Stomach (tissue), 19 donors: ENCODE data around the gene BCOR. TPM values are rescaled to one million over a fixed set of nuclear protein-coding genes. Genes with fewer than 3 reads are reported as not detected.

Source experiments
- DNase-seq, 2 donors: peaks; one replicate each; pipeline versions ENCODE4 v3.0.0 to v3.0.0-alpha.2; 2013 to 2019
- H3K27ac ChIP-seq, 5 donors: fragments of 200-600 bp in 4 of 5; sonication (generic) in 4 of 5; one replicate each; pipeline ENCODE4 v1.5.1; 2013 to 2019; ENCODE audit warnings: mild to moderate bottlenecking in 1 of 5, moderate library complexity in 1 of 5
- H3K27me3 ChIP-seq, 3 donors: fragments of 200-600 bp; sonication (generic); one replicate each; pipeline ENCODE4 v1.5.1; 2017 to 2019; ENCODE audit warnings: mixed run types in 1 of 3
- H3K36me3 ChIP-seq, 4 donors: fragments of 200-600 bp; sonication (generic); 1 replicate in 3 of 4; 2 replicates in 1 of 4; pipeline ENCODE4 v1.5.1; 2016 to 2019
- H3K4me1 ChIP-seq, 4 donors: fragments of 200-600 bp; sonication (generic); one replicate each; pipeline ENCODE4 v1.5.1; 2016 to 2019
- H3K4me3 ChIP-seq, 4 donors: fragments of 200-600 bp; sonication (generic) in 3 of 4; one replicate each; pipeline ENCODE4 v1.5.1; 2016 to 2019; ENCODE audit warnings: mild to moderate bottlenecking in 1 of 4
- H3K9me3 ChIP-seq, 4 donors: fragments of 200-600 bp; sonication (generic); one replicate each; pipeline ENCODE4 v1.5.1; 2016 to 2019
- CTCF ChIP-seq, 7 experiments: fragments of 450-650 bp in 4 of 7; fragments of 200-600 bp in 3 of 7; sonication (generic) in 3 of 7; IDR thresholded peaks; one replicate each; pipeline ENCODE4 v1.5.1; 2016 to 2019; ENCODE audit warnings: antibody characterized with exemption in 7 of 7, control low read depth in 2 of 7, mild to moderate bottlenecking in 1 of 7
- EP300 ChIP-seq: sonication (generic); formaldehyde crosslinking; IDR thresholded peaks from one replicate; pipeline ENCODE4 v1.6.1; 2017; ENCODE audit warnings: antibody characterized with exemption
- POLR2A ChIP-seq, 4 donors: fragments of 450-650 bp; IDR thresholded peaks; one replicate each; pipeline ENCODE4 v1.6.1; 2016; ENCODE audit warnings: antibody characterized with exemption in 4 of 4, control low read depth in 2 of 4, mild to moderate bottlenecking in 1 of 4, moderate library complexity in 1 of 4
- POLR2AphosphoS5 ChIP-seq, 3 donors: sonication (generic); formaldehyde crosslinking; IDR thresholded peaks; one replicate each; pipeline ENCODE4 v1.6.1; 2016; ENCODE audit warnings: antibody characterized with exemption in 3 of 3
- WGBS, 5 donors: extraction: QIAGEN DNeasy Blood & Tissue Kit in 3 of 5; methylation state at CpG; one replicate each; pipeline versions ENCODE4 v1.1.5 to v1.1.7; 2013 to 2018; 5-methylcytosine and 5-hydroxymethylcytosine counted together
- intact Hi-C: fragments of 100-400 bp; cut with DNase I; formaldehyde crosslinking; loops from one replicate; pipeline ENCODE4 v1.15.1; 2023; ENCODE audit warnings: low total_unique reads
- long read RNA-seq, 10 donors: transcript quantifications; one replicate each; lab custom pipeline, GENCODE V29; 2026
- polyA plus RNA-seq, 3 donors: library from polyadenylated mRNA; stranded (reverse); fragments of 200-250 nt; gene quantifications; one replicate each; pipeline ENCODE4 v1.2.3, GENCODE V29; 2013
- total RNA-seq, 5 donors: library from RNA; depleted of rRNA; stranded (reverse); fragments of >200 nt; gene quantifications; one replicate each; pipeline versions ENCODE4 v1.1.0 to v1.2.3, GENCODE V29; 2014 to 2016
- donor health status: healthy with polysubstance abuse.
- donor health status: Bipolar disorder and iron deficiency.
- donor health status: healthy.

Gene BCOR
- total RNA-seq (10 to 100 TPM; 11.0 to 45.5 (median 34.8) TPM), polyA plus RNA-seq (10 to 100 TPM in 1 of 3 donors, 1 to 10 TPM in 2; 4.4 to 11.8 (median 5.0) TPM)
- long read RNA-seq, donor 1, full-length matches to known transcripts, result 1 of 1 reads
- long read RNA-seq, donor 1, partial matches to known transcripts, result 0 of 1 reads
- long read RNA-seq, donor 1, other reads (novel, unspliced or antisense), result 0 of 1 reads
- long read RNA-seq, donor 2, result 0 reads
- long read RNA-seq, donor 3, result 0 reads
- long read RNA-seq, donor 4, result 0 reads
- long read RNA-seq, donor 5, result 0 reads
- long read RNA-seq, donor 6, partial matches to known transcripts, result 13 of 13 reads
- long read RNA-seq, donor 6, other reads (novel, unspliced or antisense), result 0 of 13 reads
- long read RNA-seq, donor 7, result 0 reads
- long read RNA-seq, donor 8, partial matches to known transcripts, result 5 of 5 reads
- long read RNA-seq, donor 8, other reads (novel, unspliced or antisense), result 0 of 5 reads
- long read RNA-seq, donor 9, full-length matches to known transcripts, result 1 of 1 reads
- long read RNA-seq, donor 9, partial matches to known transcripts, result 0 of 1 reads
- long read RNA-seq, donor 9, other reads (novel, unspliced or antisense), result 0 of 1 reads
- long read RNA-seq, donor 10, result 0 reads

DNA sequence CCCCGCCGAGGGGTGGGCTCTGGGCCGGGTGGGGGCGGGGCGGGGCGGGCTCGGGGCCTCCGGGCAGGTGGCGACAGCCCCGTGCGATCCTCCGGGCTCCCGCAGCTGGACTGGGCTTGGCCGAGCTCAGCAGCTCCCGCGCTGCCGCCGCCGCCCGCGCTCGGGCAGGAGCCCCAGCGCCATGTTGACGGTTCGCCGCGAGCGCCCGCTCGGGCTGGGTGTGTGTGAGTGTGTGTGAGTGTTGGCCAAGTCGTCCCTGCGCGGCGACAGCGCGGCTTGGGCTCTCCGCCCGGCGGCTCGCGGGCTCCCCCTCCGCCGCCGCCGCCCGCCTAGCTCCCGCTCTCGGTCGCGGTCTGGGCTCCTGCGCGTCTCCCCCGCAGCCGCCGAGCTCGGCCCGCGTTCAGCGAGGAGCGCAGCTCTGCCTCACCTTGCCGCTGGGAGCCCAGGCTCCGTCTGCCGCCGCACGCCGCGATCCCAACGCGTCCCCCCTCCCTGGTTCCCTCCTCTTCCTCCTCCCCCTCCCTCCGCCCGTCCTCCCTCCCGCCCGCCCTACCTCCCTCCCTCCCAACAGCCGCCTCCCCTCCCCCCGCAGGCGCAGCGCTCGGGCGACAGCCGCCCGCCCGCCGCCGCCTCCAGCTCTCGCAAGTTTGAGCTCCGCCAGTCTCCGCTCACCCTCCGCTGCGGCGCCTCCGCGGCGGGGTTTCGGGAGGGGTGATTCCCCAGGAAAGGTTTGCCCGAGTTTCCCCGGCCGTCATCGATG, at the start of gene BCOR:
TSS of gene BCOR (minus strand) at position 455 of the 760 bp plus-strand sequence. CDS start 20,029 bp downstream, outside the sequence.
- intact Hi-C loops, result loop anchor here (10.0 kb wide), 1 partner anchor 57 kb away; no protein-coding TSS in a partner anchor
- 1 to 10% (median 3%) methylated on average over 11 to 85 of the region's 98 CpGs; no CpG with 5 or more reads in 1 of the 5 donors for WGBS, 5 donors
- peak; percentile 77 to 90 for DNase-seq
- Histone ChIP-seq H3K27ac (peak within 1 kb of the TSS; percentile 88 to 95 (median 93)), H3K27me3 (peaks cover 0 to 68% (median 11%) of the 10 kb centered on the region in 3 donors), H3K4me1 (peaks cover 9 to 77% (median 35%) of the 10 kb centered on the region in 4 donors), H3K4me3 (peak within 1 kb of the TSS; percentile 63 to 75 (median 70)), H3K36me3 (no peaks in the 10 kb centered on the region), H3K9me3 (peaks cover 0 to 24% (median 0%) of the 10 kb centered on the region in 4 donors)
- TF ChIP-seq EP300 (no peak), POLR2AphosphoS5 (IDR thresholded peaks at IDR 0.05) (peak; percentile 58 to 98 (median 96)), POLR2A (IDR thresholded peaks at IDR 0.05) (peak in 1 of 4 donors; percentile 28)

- intact Hi-C loops, result no loop called here
These were observed 49.6 kb upstream of the BCOR start for GRCh38 chrX:40147126-40147952.

DNA sequence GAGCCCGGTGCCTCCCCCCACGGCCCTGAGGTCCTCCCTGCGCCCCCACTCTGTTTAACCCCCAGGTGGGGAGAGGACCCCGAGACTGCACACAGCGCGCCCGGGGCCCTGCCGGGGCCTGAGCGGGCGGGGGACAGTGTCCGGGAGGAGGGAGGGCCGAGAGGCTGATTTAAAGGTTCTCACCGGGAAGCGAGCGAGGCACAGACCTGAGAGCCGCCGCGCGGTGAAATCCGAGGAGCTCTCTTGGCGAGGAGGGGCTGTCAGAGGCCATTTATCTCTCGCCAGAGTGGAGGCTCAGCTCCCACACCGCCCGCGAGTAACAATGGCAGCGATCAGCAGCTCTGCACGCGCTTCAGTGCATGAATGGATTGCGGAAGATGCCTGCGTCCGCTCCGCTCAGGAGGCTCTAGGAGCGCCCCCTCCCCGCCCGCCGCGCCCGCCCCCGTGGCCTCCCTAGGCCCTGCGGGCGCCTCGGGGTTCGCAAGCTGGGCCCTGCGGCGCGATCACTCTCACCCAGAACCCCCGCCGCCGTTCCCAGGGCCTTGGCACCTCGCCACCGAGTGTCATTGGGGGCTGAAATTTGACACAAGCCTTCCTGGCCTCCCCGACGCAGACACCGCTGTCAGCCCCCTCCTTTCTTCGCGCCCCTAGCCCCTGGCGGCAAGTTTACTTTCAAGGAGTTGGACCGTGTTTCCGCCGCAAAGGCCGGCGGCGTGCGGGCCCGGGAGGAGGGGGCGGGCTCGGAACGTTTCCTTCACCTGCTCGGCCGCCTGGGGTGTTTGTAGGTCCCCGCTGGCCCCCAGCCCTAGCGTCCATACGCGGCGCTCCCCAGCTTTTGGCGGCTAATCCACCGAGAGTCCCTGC, 48.7 kb upstream of the BCOR start:
- H3K4me3 ChIP-seq, result peak overlapping the region; percentile 46 to 52 (median 48)
- DNase-seq, result peak in 1 of 2 donors; percentile 80
- 6 to 41% (median 12%) methylated on average over 7 to 76 of the region's 77 CpGs for WGBS, 5 donors
- peaks cover 9 to 58% (median 40%) of the 10 kb centered on the region in 4 donors for H3K4me1 ChIP-seq
- no peaks in the 10 kb centered on the region for H3K9me3 ChIP-seq
- peaks cover 0 to 48% (median 12%) of the 10 kb centered on the region in 3 donors for H3K27me3 ChIP-seq
- peak overlapping the region in 4 of 5 donors; percentile 28 to 71 (median 48) for H3K27ac ChIP-seq
- no peaks in the 10 kb centered on the region for H3K36me3 ChIP-seq
- TF ChIP-seq POLR2A (IDR thresholded peaks at IDR 0.05), result no peak
- no peak for TF ChIP-seq EP300
- TF ChIP-seq POLR2AphosphoS5 (IDR thresholded peaks at IDR 0.05), result peak in 1 of 3 donors; percentile 27
- no peak for TF ChIP-seq CTCF (IDR thresholded peaks at IDR 0.05)
- intact Hi-C loops, result no loop called here

More at GRCh38 chrX:40147126-40147952, 49.6 kb upstream of the BCOR start:
- Histone ChIP-seq H3K36me3 (no peaks in the 10 kb centered on the region), H3K4me1 (peaks cover 6 to 58% (median 43%) of the 10 kb centered on the region in 4 donors), H3K27me3 (peaks cover 0 to 55% (median 12%) of the 10 kb centered on the region in 3 donors), H3K27ac (no peak overlapping the region), H3K4me3 (peak overlapping the region in 1 of 4 donors; percentile 48), H3K9me3 (no peaks in the 10 kb centered on the region)
- 44 to 94% (median 85%) methylated on average over 39 to 50 of the region's 50 CpGs for WGBS, 5 donors
- no peak for DNase-seq
- no peak for TF ChIP-seq POLR2A (IDR thresholded peaks at IDR 0.05)
- TF ChIP-seq EP300, result no peak

DNA sequence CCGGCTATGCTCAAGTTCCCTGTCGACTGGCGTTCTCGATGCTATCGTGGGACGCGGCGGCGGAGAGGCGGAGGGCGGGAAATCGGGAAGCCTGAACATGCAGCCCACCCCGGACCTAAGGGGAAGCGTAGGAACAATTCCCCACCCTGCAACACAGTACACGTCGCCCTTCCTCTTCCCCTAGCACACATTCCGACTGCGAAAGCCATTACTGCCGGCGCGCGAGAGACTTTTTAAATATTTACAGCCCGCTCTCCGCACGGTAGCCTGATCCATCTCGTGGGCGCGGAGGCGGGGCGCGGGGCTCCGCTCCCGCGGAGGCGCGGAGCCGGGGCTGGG, 48.1 kb upstream of the BCOR start:
- no peak for TF ChIP-seq POLR2A (IDR thresholded peaks at IDR 0.05)
- no peak for TF ChIP-seq POLR2AphosphoS5 (IDR thresholded peaks at IDR 0.05)
- TF ChIP-seq EP300, result no peak
- no peak for TF ChIP-seq CTCF (IDR thresholded peaks at IDR 0.05)
- peak overlapping the region in 4 of 5 donors; percentile 28 to 71 (median 48) for H3K27ac ChIP-seq
- 0 to 9% (median 0%) methylated on average over 6 to 37 of the region's 37 CpGs for WGBS, 5 donors

More for the DNA sequence above, 48.1 kb upstream of the BCOR start:
- peak in 1 of 2 donors; percentile 40 for DNase-seq
- Histone ChIP-seq H3K27me3 (peaks cover 0 to 47% (median 12%) of the 10 kb centered on the region in 3 donors), H3K4me1 (peaks cover 12 to 58% (median 42%) of the 10 kb centered on the region in 4 donors), H3K9me3 (no peaks in the 10 kb centered on the region), H3K4me3 (peak overlapping the region; percentile 46 to 52 (median 48)), H3K36me3 (no peaks in the 10 kb centered on the region)
- intact Hi-C loops, result no loop called here
